Fibroblast of the aortic adventitia (primary cell): ENCODE data around the gene CHMP1B. TPM values are rescaled to one million over a fixed set of nuclear protein-coding genes. Genes with fewer than 3 reads are reported as not detected.
A peak's percentile ranks its signal among the peaks of the same experiment; 100 is the strongest.
"Not testable (repeated sequence)": the region's sequence is repeated elsewhere in the genome, so short reads cannot be mapped to it uniquely, and the experiment has no call there.

Source experiments
- DNase-seq: peaks from one replicate; pipeline ENCODE4 v3.0.0-alpha.2; 2010; ENCODE audit warnings: low read depth
- H3K4me3 ChIP-seq: 2 replicates; pipeline ENCODE4 v1.5.1; 2011; ENCODE audit warnings: low read depth, mild to moderate bottlenecking, control low read depth, low read length, moderate library complexity
- total RNA-seq: library from RNA; depleted of rRNA; stranded (reverse); fragments of >200 nt; gene quantifications from 2 replicates; pipeline ENCODE4 v1.2.3, GENCODE V29; 2012; ENCODE audit warnings: low replicate concordance
- TF ChIP-seq, protein P1 (sequence below): IDR thresholded peaks from 2 replicates; pipeline ENCODE4 v1.5.1; 2011; ENCODE audit warnings: mild to moderate bottlenecking, low read length, control low read depth, inconsistent platforms; ENCODE audit not compliant: insufficient read depth

Gene CHMP1B
- total RNA-seq, 1 donor = 34.5 TPM

DNA sequence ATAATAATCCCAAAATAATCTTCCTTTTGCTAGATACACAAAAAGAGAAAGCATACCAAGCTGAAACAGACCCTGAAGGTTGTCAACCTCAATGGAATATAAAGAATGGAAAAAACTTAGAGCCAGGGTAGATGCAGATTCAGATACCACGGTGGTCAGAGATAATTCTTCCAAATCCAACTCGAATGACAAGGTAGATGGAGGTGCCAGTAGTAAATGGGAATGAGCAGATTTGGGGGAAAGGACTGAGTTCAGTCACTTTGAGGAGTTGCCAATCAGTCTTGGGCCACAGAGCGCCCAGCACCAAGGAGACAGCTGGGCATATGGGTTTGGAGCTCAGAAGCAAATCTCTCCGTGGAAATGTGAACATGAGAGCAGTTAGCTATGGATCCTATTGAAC is 3.4 kb upstream of the CHMP1B start:
- no peak overlapping the region for H3K4me3 ChIP-seq
- no peak for DNase-seq
- TF ChIP-seq, protein P1, sequence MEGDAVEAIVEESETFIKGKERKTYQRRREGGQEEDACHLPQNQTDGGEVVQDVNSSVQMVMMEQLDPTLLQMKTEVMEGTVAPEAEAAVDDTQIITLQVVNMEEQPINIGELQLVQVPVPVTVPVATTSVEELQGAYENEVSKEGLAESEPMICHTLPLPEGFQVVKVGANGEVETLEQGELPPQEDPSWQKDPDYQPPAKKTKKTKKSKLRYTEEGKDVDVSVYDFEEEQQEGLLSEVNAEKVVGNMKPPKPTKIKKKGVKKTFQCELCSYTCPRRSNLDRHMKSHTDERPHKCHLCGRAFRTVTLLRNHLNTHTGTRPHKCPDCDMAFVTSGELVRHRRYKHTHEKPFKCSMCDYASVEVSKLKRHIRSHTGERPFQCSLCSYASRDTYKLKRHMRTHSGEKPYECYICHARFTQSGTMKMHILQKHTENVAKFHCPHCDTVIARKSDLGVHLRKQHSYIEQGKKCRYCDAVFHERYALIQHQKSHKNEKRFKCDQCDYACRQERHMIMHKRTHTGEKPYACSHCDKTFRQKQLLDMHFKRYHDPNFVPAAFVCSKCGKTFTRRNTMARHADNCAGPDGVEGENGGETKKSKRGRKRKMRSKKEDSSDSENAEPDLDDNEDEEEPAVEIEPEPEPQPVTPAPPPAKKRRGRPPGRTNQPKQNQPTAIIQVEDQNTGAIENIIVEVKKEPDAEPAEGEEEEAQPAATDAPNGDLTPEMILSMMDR = no peak

DNA sequence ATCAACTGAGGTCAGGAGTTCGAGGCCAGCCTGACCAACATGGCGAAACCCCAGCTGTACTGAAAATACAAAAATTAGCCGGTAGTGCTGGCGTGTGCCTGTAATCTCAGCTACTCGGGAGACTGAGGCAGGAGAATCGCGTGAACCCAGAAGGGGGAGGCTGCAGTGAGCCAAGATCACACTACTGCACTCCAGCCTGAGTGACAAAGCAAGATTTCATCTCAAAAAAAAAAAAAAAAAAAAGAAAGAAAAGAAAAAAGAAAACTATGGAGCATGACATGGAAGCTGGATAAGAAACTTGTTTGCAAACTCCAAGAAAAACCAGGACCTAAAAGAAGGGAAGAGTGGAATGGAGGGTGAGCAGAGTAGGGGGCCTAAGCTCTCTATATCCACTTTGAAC is 1.9 kb upstream of the CHMP1B start:
- TF ChIP-seq, protein P1 = no peak
- no peak overlapping the region for H3K4me3 ChIP-seq
- no peak for DNase-seq

DNA sequence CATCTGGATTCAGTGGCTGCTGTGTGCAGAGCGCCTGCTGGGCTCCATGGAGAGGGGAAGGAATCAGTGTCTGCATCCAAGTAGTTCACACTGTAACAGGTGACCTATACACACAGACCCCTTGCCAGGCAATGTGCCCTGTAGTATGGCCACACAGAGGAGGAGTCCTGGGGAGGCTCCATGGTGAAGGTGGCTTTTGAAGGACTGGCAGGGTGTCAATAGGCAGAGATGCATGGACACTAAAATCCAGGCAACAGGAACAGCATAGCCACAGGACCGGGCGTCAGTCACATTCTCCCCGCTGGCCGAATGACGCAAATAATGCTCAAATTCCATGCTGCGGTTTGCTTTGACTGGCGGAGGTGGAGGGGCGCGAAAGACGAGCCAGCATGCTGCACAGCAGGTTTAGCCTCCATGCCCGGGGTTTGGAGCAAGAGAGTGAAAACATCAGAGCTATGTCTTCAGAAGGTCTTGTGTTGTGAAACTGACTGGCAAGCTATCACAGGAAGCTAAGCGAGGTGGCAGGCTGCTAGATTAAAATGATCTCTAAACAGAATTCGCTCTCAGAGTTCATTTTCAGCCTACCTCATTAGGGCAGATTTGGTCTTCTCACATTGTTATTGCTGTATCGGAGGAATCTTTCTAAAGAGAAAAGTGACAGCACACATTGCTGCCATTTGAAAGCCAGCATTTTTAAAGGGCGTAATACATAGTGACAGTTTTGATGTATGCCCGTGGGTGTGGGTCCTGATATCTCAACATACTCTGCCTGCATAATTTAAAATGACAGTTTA is 1.2 kb upstream of the CHMP1B start:
- TF ChIP-seq, protein P1 = peak; percentile 8
- H3K4me3 ChIP-seq = peak overlapping the region; percentile 99
- DNase-seq = peak; percentile 93

DNA sequence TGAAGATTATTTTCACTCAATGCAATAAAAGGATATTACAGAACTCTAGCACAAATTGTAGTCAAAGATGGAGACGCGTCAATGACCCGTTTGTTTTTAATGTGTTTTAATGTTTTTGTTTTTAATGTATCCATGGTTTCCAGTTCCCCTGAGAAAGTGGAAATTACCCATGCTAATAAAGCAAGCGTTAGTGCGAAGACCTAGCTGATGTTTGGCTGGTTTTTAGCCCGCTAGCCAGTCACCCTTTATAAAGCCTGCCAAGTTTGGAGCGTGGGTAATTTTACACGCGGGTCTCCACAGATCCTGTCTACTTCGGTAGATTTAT is 430 bp upstream of the CHMP1B start:
- TF ChIP-seq, protein P1 = no peak
- peak overlapping the region; percentile 99 for H3K4me3 ChIP-seq
- no peak for DNase-seq

DNA sequence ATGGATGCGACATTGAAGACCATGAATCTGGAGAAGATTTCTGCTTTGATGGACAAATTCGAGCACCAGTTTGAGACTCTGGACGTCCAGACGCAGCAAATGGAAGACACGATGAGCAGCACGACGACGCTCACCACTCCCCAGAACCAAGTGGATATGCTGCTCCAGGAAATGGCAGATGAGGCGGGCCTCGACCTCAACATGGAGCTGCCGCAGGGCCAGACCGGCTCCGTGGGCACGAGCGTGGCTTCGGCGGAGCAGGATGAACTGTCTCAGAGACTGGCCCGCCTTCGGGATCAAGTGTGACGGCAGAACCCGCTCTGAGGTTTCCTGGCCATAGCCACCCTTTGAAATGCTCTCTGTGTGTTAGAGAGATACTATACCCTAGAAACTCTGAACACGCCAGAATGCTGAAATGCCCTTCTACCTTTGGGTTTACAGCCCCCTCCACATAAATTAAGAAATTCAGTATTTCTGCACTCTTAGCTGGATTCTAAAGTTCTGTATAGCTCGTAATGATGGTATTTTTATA is 659 bp downstream of the CHMP1B start:
- peak overlapping the region; percentile 99 for H3K4me3 ChIP-seq
- TF ChIP-seq, protein P1 = no peak
- DNase-seq = peak; percentile 40

DNA sequence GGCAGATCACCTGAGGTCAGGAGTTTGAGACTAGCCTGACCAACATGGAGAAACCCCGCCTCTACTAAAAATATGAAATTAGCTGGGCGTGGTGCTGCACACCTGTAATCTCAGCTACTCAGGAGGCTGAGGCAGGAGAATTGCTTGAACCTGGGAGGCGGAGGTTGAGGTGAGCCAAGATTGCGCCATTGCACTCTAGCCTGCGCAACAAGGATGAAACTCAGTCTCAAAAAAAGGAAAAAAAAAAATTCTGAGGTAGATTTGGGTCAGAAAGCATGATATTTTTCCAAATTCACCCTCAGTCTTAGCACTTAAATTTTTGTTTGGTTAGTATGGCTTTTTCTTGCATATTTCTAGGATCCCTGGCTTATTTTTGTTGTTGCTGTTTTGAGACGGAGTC is 3.3 kb downstream of the CHMP1B start:
- not testable (repeated sequence) for H3K4me3 ChIP-seq, DNase-seq

DNA sequence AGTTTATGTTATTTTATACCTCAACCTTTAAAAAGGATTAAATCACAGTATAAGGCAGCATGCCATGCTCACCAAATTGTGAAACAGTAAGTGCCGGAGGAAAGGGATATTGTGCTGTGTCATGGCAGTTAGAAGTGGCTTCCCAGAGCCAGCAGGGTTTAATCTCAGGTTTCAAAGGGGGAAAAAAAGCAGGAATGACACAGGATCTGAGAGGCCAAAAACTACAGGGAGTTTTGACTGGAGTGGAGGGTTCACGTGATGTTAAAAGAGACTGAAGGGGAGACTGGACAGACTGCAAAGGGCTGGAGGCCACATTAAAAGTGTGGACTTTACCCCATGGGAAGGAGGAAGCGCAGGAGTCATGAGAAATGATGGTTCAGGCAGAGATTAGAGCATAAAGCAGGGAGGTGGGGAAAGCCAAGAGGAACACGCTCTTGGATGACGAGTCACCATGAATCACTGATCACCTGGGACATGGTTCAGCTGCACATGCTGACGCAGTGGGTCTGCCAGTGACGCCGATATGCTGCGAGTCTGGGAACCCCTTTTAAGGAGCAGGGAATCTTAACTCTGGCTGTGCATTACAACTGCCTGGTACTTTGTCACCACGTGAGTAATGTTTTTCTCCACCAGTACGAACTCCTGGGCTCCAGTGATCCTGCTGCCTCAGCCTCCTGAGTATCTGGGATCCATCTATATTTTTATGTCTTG is 6.1 kb downstream of the CHMP1B start:
- peak; percentile 100 for DNase-seq
- H3K4me3 ChIP-seq = peak overlapping the region; percentile 39
- TF ChIP-seq, protein P1 = no peak
